SJSA1 (cell line): ENCODE measurements around the gene ZNF628. TPM values are rescaled to one million over a fixed set of nuclear protein-coding genes. Genes with fewer than 3 reads are reported as not detected.

ENCODE experiments used
- DNase-seq, 2 experiments: peaks; one replicate each; pipeline ENCODE4 v3.0.0-alpha.2; 2015 to 2020; ENCODE audit warnings: low spot score in 2 of 2, low read depth in 1 of 2
- H3K27ac ChIP-seq: fragments of 250-450 bp; sonication (Bioruptor Pico); 2 replicates; pipeline ENCODE4 v1.5.1; 2020; ENCODE audit warnings: mild to moderate bottlenecking, moderate library complexity
- H3K27me3 ChIP-seq: fragments of 250-450 bp; sonication (Bioruptor Pico); replicated peaks from 2 replicates; pipeline ENCODE4 v1.5.1; 2020; ENCODE audit warnings: mild to moderate bottlenecking, moderate library complexity
- H3K36me3 ChIP-seq: fragments of 250-450 bp; sonication (Bioruptor Pico); 2 replicates; pipeline ENCODE4 v1.5.1; 2020; ENCODE audit warnings: mild to moderate bottlenecking
- H3K4me1 ChIP-seq: fragments of 250-450 bp; sonication (Bioruptor Pico); replicated peaks from 2 replicates; pipeline ENCODE4 v1.6.1; 2021; ENCODE audit warnings: mild to moderate bottlenecking
- H3K4me3 ChIP-seq: fragments of 250-450 bp; sonication (Bioruptor Pico); 2 replicates; pipeline ENCODE4 v1.5.1; 2020; ENCODE audit warnings: mild to moderate bottlenecking
- H3K9me3 ChIP-seq: fragments of 250-450 bp; sonication (Bioruptor Pico); replicated peaks from 2 replicates; pipeline ENCODE4 v1.5.1; 2020; ENCODE audit warnings: mild to moderate bottlenecking
- total RNA-seq: library from RNA; depleted of rRNA; stranded (reverse); fragments of >200 nt; shearing (Covaris generic); gene quantifications from 2 replicates; pipeline ENCODE4 v1.2.3, GENCODE V29; 2014

The ZNF628 gene
- total RNA-seq, 1 experiment from 2014 or later: 4.1 TPM

DNA sequence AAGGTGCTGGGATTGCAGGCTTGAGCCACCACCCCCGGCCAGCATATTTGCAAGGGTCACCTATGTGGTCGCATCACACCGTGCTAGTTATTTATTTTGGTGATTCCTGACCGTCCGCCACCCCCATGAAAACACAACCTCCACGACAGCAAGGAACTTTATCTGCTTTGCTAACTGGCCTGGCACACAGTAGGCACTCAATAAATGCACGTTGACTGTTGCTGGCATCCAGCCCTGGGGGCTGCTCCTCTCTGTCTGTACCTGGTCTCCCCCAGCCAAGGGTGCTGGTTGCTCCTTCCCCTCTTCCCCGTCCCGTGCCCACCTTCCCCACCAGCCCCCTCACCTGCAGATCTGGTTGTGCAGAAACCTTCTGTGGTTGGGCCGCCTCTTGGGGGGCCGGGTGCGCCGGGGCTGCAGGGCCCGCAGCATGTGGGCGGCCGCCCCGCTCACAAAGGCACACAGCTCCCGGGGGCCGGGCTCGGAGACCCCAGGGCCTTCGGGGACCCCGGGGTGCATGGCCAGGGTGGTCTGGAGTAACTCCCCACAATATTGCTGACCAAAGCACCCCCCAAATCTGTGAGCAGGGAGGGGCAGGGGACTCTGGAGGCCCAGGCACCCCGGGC, 12.3 kb upstream of the ZNF628 start:
- no peak for DNase-seq
- Histone ChIP-seq H3K36me3 (peaks cover 3% of the 10 kb centered on the region; the same call in 1 of the 2 replicates), H3K4me1 (peaks cover 8% of the 10 kb centered on the region), H3K4me3 (no peak overlapping the region), H3K9me3 (no peaks in the 10 kb centered on the region), H3K27me3 (no peaks in the 10 kb centered on the region), H3K27ac (no peak overlapping the region)

GRCh38 chr19:55464662-55465054, 11.8 kb upstream of the ZNF628 start, which contains the start of gene C19orf85:
TSS of gene C19orf85 (minus strand) at chr19:55464751. CDS start at chr19:55464554, 197 bp downstream.
- Histone ChIP-seq H3K27me3 (no peaks in the 10 kb centered on the region), H3K4me3 (no peak within 1 kb of the TSS), H3K9me3 (no peaks in the 10 kb centered on the region), H3K36me3 (peaks cover 3% of the 10 kb centered on the region; the same call in 1 of the 2 replicates), H3K27ac (no peak within 1 kb of the TSS), H3K4me1 (peaks cover 8% of the 10 kb centered on the region)
- DNase-seq: no peak

GRCh38 chr19:55465460-55466240, 10.8 kb upstream of the ZNF628 start:
- no peak overlapping the region for H3K4me3 ChIP-seq
- no peak overlapping the region for H3K27ac ChIP-seq
- no peaks in the 10 kb centered on the region for H3K27me3 ChIP-seq
- H3K36me3 ChIP-seq: peaks cover 3% of the 10 kb centered on the region; the same call in 1 of the 2 replicates
- peaks cover 8% of the 10 kb centered on the region for H3K4me1 ChIP-seq
- no peak for DNase-seq
- no peaks in the 10 kb centered on the region for H3K9me3 ChIP-seq

GRCh38 chr19:55466241-55466614, 10.2 kb upstream of the ZNF628 start:
- H3K27me3 ChIP-seq: no peaks in the 10 kb centered on the region

DNA sequence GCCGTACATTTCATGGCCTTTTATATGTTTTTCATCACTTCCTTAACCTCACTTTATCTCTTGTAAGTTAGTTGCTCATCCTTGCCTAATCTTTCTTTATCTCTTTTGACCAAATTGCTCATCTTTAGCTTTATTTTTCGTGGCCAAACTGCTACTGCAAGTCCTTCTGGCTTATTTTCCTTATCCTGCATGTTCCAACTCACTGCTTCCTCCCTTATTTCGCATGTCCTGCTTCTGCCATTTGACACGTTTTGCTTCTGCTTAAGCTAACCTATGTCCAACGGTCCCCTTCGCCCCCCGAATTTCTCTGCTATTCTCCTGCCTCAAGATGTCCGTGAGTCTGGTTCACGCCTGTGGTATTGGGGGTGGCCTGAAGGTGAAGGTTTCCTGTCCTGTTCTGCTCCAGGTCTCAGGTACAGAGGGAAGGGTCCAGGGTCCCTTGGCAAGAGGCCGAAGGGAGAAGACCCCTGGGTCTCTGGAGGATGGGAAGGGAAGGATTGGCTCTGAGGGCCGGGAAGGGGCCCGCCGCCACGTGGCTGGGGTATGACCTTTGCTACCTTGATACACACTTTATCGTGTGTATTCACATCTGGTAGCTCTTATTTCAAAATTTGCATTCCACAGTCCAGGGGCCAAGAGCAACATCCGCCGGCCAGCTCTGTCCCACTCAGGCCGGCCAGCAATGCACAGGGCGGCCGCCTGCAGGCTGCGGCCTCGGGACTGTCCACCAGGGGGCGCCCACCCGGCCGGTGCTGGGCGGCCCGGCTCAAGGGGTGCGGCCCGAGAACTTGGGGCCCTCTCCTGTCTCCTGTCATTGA, 9.0 kb upstream of the ZNF628 start:
- Histone ChIP-seq H3K27me3 (no peaks in the 10 kb centered on the region), H3K36me3 (no peaks in the 10 kb centered on the region), H3K4me3 (no peak overlapping the region), H3K4me1 (peaks cover under 1% of the 10 kb centered on the region; the same call in 1 of the 2 replicates), H3K9me3 (no peaks in the 10 kb centered on the region), H3K27ac (no peak overlapping the region)
- DNase-seq: peak in 1 of 2 experiments; percentile 44

More at GRCh38 chr19:55466241-55466614, 10.2 kb upstream of the ZNF628 start:
- Histone ChIP-seq H3K9me3 (no peaks in the 10 kb centered on the region), H3K4me3 (no peak overlapping the region), H3K4me1 (peaks cover 7% of the 10 kb centered on the region; the same call in 1 of the 2 replicates), H3K36me3 (peaks cover under 1% of the 10 kb centered on the region; the same call in 1 of the 2 replicates), H3K27ac (no peak overlapping the region)
- DNase-seq: no peak

GRCh38 chr19:55468054-55468393, 8.4 kb upstream of the ZNF628 start:
- DNase-seq: peak in 1 of 2 experiments; percentile 35
- peaks cover 3% of the 10 kb centered on the region; the same call in 1 of the 2 replicates for H3K4me1 ChIP-seq
- no peaks in the 10 kb centered on the region for H3K36me3 ChIP-seq
- no peaks in the 10 kb centered on the region for H3K27me3 ChIP-seq
- H3K4me3 ChIP-seq: no peak overlapping the region
- H3K9me3 ChIP-seq: no peaks in the 10 kb centered on the region
- H3K27ac ChIP-seq: no peak overlapping the region

DNA sequence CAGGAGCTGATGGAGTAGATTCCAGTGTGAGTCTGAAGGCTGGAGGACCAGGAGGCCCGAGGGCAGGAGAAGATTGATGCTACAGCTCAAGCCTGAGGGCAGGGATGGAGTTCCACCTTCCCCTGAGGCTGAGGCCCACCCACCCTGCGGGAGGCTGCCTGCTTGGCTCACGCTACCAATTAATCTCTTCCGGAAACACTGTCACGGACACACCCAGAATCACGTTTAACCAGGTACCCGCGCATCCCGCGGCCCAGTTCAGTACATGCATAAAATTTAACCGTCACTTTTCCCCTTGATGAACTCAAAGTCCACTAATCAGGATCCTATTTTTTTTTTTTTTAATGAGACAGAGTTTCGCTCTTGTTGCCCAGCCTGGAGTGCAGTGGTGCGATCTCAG, 5.2 kb upstream of the ZNF628 start:
- Histone ChIP-seq H3K36me3 (no peaks in the 10 kb centered on the region), H3K4me1 (peaks cover 23% of the 10 kb centered on the region), H3K27ac (no peak overlapping the region), H3K4me3 (no peak overlapping the region), H3K27me3 (no peaks in the 10 kb centered on the region), H3K9me3 (no peaks in the 10 kb centered on the region)
- no peak for DNase-seq

DNA sequence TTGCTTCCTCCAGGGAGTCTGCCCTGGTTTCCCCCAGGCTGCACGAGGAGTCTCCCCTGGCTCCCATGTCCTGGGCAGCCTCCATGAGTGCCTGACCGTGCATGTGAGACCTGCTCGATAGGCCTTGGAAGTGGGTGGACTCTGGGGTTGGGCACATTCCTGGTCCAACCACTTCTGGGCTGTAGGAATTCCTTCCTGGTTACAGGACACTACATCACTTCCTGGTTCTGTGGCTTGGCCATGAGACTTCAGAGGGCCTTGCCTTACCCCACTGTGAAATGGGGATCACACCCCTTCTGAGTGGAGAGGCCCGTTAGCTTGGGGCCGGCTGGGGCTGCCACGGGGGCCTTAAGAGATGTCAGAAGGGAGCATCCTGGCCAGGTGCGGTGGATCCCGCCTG, 4.0 kb upstream of the ZNF628 start:
- Histone ChIP-seq H3K4me1 (peaks cover 25% of the 10 kb centered on the region), H3K9me3 (no peaks in the 10 kb centered on the region), H3K36me3 (no peaks in the 10 kb centered on the region), H3K4me3 (no peak overlapping the region), H3K27ac (no peak overlapping the region; the same call in 1 of the 2 replicates), H3K27me3 (no peaks in the 10 kb centered on the region)
- no peak for DNase-seq

- Histone ChIP-seq H3K36me3 (no peaks in the 10 kb centered on the region; the same call in 1 of the 2 replicates), H3K9me3 (no peaks in the 10 kb centered on the region), H3K27ac (no peak overlapping the region; the same call in 1 of the 2 replicates), H3K27me3 (no peaks in the 10 kb centered on the region), H3K4me1 (peaks cover 31% of the 10 kb centered on the region), H3K4me3 (no peak overlapping the region)
- DNase-seq: no peak
Measured at GRCh38 chr19:55473225-55474012, 3.0 kb upstream of the ZNF628 start.

- H3K27ac ChIP-seq: peak overlapping the region; percentile 42
- peak; percentile 61 to 67 for DNase-seq
- H3K36me3 ChIP-seq: no peaks in the 10 kb centered on the region; the same call in 1 of the 2 replicates
- H3K4me3 ChIP-seq: no peak overlapping the region
- H3K27me3 ChIP-seq: no peaks in the 10 kb centered on the region
- H3K4me1 ChIP-seq: peaks cover 31% of the 10 kb centered on the region
- H3K9me3 ChIP-seq: no peaks in the 10 kb centered on the region
Measured at GRCh38 chr19:55474269-55475265, 1.9 kb upstream of the ZNF628 start.

GRCh38 chr19:55477905-55478304, 1.5 kb downstream of the ZNF628 start:
- H3K4me3 ChIP-seq: no peak overlapping the region

GRCh38 chr19:55478364-55478763, 1.9 kb downstream of the ZNF628 start:
- H3K9me3 ChIP-seq: no peaks in the 10 kb centered on the region
- DNase-seq: no peak
- H3K27ac ChIP-seq: no peak overlapping the region
- H3K36me3 ChIP-seq: peaks cover 11% of the 10 kb centered on the region
- H3K4me1 ChIP-seq: peaks cover 28% of the 10 kb centered on the region
- H3K27me3 ChIP-seq: no peaks in the 10 kb centered on the region
- no peak overlapping the region for H3K4me3 ChIP-seq

More at GRCh38 chr19:55477905-55478304, 1.5 kb downstream of the ZNF628 start:
- Histone ChIP-seq H3K36me3 (peaks cover 8% of the 10 kb centered on the region), H3K27me3 (no peaks in the 10 kb centered on the region), H3K27ac (no peak overlapping the region), H3K4me1 (peaks cover 28% of the 10 kb centered on the region), H3K9me3 (no peaks in the 10 kb centered on the region)
- DNase-seq: no peak
